GM12878 (cell line): ENCODE data around the gene SLC15A4. TPM values are rescaled to one million over a fixed set of nuclear protein-coding genes. Genes with fewer than 3 reads are reported as not detected.

Experiments
- BRCA1 ChIP-seq: IDR thresholded peaks from 2 replicates; pipeline ENCODE4 v1.6.1; 2011; ENCODE audit warnings: low read depth, low read length, improper control_type of control experiment
- EED ChIP-seq: sonication (generic); IDR thresholded peaks from 2 replicates; pipeline ENCODE4 v1.6.1; 2016; ENCODE audit warnings: antibody characterized with exemption, low read depth
- EP300 ChIP-seq, 2 experiments: fragments of 150-350 bp in 1 of 2; IDR thresholded peaks; 2 replicates each; pipeline ENCODE4 v1.6.1; 2011 to 2012; ENCODE audit warnings: low read depth in 2 of 2, low read length in 2 of 2, borderline replicate concordance in 1 of 2, improper control_type of control experiment in 1 of 2, inconsistent platforms in 1 of 2; ENCODE audit not compliant: control insufficient read depth in 1 of 2
- MTA2 ChIP-seq: fragments of 450-650 bp; IDR thresholded peaks from 2 replicates; pipeline ENCODE4 v1.6.1; 2016; ENCODE audit warnings: low read depth, mild to moderate bottlenecking, moderate library complexity
- MYC ChIP-seq: IDR thresholded peaks from 2 replicates; pipeline ENCODE4 v1.6.1; 2011; ENCODE audit warnings: mild to moderate bottlenecking, low read length, moderate library complexity, inconsistent platforms; ENCODE audit not compliant: insufficient read depth, insufficient replicate concordance, insufficient read length, severe bottlenecking
- NR2C2 ChIP-seq: IDR thresholded peaks from 2 replicates; pipeline ENCODE4 v1.6.1; 2011; ENCODE audit warnings: borderline replicate concordance, low read depth; ENCODE audit not compliant: control insufficient read depth, insufficient read length
- POLR2A ChIP-seq: IDR thresholded peaks from 2 replicates; pipeline ENCODE4 v1.6.1; 2011; ENCODE audit warnings: low read depth, mild to moderate bottlenecking, low read length
- POLR2AphosphoS5 ChIP-seq: IDR thresholded peaks from 2 replicates; pipeline ENCODE4 v1.6.1; 2011; ENCODE audit warnings: mild to moderate bottlenecking, low read length, inconsistent platforms
- POU2F2 ChIP-seq: IDR thresholded peaks from 3 replicates; pipeline ENCODE4 v1.6.1; 2011; ENCODE audit warnings: low read depth, mild to moderate bottlenecking, low read length, borderline replicate concordance
- RB1 ChIP-seq: fragments of 450-650 bp; formaldehyde crosslinking; IDR thresholded peaks from 2 replicates; pipeline ENCODE4 v1.6.1; 2017; ENCODE audit warnings: mild to moderate bottlenecking, borderline replicate concordance
- SMAD5 ChIP-seq: IDR thresholded peaks from 2 replicates; pipeline ENCODE4 v1.6.1; 2016; ENCODE audit warnings: antibody characterized with exemption, low read depth
- SMARCA5 ChIP-seq: fragments of 450-650 bp; IDR thresholded peaks from 2 replicates; pipeline ENCODE4 v1.6.1; 2017; ENCODE audit warnings: mild to moderate bottlenecking
- WRNIP1 ChIP-seq: IDR thresholded peaks from 2 replicates; pipeline ENCODE4 v1.6.1; 2011; ENCODE audit warnings: low read depth, low read length, improper control_type of control experiment, borderline replicate concordance
- polyA plus RNA-seq, 11 experiments: library from polyadenylated mRNA; depleted of rRNA in 4 of 11; unstranded in 6 of 11; stranded (reverse) in 5 of 11; fragments of >200 nt; fragmentation: Nextera tagmentation in 4 of 11; fragmentation: Illumina TruSeq in 1 of 11; extraction: Ambion mirVana in 4 of 11; extraction: Trizol in 1 of 11; gene quantifications; 1 replicate in 1 of 11; 2 replicates in 10 of 11; pipeline versions ENCODE4 v1.2.1 to v1.2.3, GENCODE V29; 2011 to 2016; ENCODE audit warnings: inconsistent platforms in 2 of 11, missing spikeins in 2 of 11, low read depth in 1 of 11
- total RNA-seq, 4 experiments: library from RNA; depleted of rRNA in 3 of 4; stranded (reverse); fragments of >200 nt in 3 of 4; fragmentation: Illumina TruSeq in 1 of 4; extraction: Trizol in 1 of 4; gene quantifications; 2 replicates each; pipeline versions ENCODE4 v1.2.1 to v1.2.3, GENCODE V29; 2013 to 2021
- TF ChIP-seq, protein P1 (sequence below): IDR thresholded peaks from 2 replicates; pipeline ENCODE4 v1.6.1; 2011; ENCODE audit warnings: borderline replicate concordance, low read depth, mild to moderate bottlenecking, moderate library complexity, low read length; ENCODE audit not compliant: insufficient read depth, poor library complexity, severe bottlenecking
- TF ChIP-seq, protein P2 (sequence below): fragments of 450-650 bp; IDR thresholded peaks from 2 replicates; pipeline ENCODE4 v1.6.1; 2018; ENCODE audit warnings: borderline replicate concordance, mild to moderate bottlenecking; ENCODE audit not compliant: partially characterized antibody
- TF ChIP-seq, protein P3 (sequence below): IDR thresholded peaks from 2 replicates; pipeline ENCODE4 v1.6.1; 2011; ENCODE audit warnings: borderline replicate concordance, low read depth, mild to moderate bottlenecking, moderate library complexity, mixed read lengths, low read length; ENCODE audit not compliant: insufficient read depth; ENCODE audit errors: extremely low read length
- TF ChIP-seq, protein P4 (sequence below): IDR thresholded peaks from 2 replicates; pipeline ENCODE4 v1.6.1; 2012; ENCODE audit warnings: low read length, inconsistent platforms
- TF ChIP-seq, protein P5 (sequence below): IDR thresholded peaks from 2 replicates; pipeline ENCODE4 v1.6.1; 2012; ENCODE audit warnings: improper control_type of control experiment, low read depth, low read length; ENCODE audit not compliant: insufficient replicate concordance

SLC15A4 gene
- total and polyA plus RNA-seq, 10 of the 15 experiments (the other 5 are each of a cell fraction or from before 2014, with no cell fraction given), result 12.7 to 257 (median 36.6) TPM

DNA sequence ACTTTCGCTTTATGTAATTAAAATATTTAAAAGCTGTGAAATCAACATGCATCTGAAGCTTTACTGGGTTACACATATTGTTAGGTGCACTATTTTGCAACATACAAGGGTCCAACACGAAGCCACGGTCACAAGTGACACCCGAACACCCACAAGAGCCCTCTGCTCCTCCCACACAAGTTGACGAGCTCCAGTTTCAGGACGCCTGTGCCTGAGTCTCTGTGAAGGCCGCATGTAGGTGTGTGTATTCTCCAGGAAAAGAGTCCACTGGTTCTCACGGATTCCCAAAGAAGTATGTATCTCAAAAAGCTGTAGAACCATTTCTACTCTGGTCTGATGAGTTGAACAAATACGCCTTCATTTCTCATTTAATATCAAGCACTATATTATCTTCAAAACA lies 12.0 kb downstream of the SLC15A4 start (continued):
- TF ChIP-seq, protein P1, sequence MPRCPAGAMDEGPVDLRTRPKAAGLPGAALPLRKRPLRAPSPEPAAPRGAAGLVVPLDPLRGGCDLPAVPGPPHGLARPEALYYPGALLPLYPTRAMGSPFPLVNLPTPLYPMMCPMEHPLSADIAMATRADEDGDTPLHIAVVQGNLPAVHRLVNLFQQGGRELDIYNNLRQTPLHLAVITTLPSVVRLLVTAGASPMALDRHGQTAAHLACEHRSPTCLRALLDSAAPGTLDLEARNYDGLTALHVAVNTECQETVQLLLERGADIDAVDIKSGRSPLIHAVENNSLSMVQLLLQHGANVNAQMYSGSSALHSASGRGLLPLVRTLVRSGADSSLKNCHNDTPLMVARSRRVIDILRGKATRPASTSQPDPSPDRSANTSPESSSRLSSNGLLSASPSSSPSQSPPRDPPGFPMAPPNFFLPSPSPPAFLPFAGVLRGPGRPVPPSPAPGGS, result peak; percentile 57
- peak; percentile 30; the same call in 1 of the 2 replicates for TF ChIP-seq RB1
- no peak for TF ChIP-seq BRCA1
- TF ChIP-seq MTA2, result peak; percentile 32
- no peak for TF ChIP-seq NR2C2
- peak; percentile 76; the same call in 1 of the 2 replicates for TF ChIP-seq POLR2AphosphoS5
- no peak; the same call in 1 of the 2 replicates for TF ChIP-seq EED
- TF ChIP-seq POU2F2, result peak; percentile 63; the same call in 2 of the 3 replicates
- TF ChIP-seq, protein P2, sequence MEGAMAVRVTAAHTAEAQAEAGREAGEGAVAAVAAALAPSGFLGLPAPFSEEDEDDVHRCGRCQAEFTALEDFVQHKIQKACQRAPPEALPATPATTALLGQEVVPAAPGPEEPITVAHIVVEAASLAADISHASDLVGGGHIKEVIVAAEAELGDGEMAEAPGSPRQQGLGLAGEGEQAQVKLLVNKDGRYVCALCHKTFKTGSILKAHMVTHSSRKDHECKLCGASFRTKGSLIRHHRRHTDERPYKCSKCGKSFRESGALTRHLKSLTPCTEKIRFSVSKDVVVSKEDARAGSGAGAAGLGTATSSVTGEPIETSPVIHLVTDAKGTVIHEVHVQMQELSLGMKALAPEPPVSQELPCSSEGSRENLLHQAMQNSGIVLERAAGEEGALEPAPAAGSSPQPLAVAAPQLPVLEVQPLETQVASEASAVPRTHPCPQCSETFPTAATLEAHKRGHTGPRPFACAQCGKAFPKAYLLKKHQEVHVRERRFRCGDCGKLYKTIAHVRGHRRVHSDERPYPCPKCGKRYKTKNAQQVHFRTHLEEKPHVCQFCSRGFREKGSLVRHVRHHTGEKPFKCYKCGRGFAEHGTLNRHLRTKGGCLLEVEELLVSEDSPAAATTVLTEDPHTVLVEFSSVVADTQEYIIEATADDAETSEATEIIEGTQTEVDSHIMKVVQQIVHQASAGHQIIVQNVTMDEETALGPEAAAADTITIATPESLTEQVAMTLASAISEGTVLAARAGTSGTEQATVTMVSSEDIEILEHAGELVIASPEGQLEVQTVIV, result no peak
- TF ChIP-seq, protein P3, sequence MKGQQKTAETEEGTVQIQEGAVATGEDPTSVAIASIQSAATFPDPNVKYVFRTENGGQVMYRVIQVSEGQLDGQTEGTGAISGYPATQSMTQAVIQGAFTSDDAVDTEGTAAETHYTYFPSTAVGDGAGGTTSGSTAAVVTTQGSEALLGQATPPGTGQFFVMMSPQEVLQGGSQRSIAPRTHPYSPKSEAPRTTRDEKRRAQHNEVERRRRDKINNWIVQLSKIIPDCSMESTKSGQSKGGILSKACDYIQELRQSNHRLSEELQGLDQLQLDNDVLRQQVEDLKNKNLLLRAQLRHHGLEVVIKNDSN, result no peak
- TF ChIP-seq MYC, result no peak
- TF ChIP-seq EP300 (IDR thresholded peaks at IDR 0.05; ENCODE audit: borderline replicate concordance in 1 of 2, control insufficient read depth in 1 of 2, low read depth in 2 of 2, low read length in 2 of 2), result no peak; a peak in 1 of 4 replicates
- TF ChIP-seq, protein P4, sequence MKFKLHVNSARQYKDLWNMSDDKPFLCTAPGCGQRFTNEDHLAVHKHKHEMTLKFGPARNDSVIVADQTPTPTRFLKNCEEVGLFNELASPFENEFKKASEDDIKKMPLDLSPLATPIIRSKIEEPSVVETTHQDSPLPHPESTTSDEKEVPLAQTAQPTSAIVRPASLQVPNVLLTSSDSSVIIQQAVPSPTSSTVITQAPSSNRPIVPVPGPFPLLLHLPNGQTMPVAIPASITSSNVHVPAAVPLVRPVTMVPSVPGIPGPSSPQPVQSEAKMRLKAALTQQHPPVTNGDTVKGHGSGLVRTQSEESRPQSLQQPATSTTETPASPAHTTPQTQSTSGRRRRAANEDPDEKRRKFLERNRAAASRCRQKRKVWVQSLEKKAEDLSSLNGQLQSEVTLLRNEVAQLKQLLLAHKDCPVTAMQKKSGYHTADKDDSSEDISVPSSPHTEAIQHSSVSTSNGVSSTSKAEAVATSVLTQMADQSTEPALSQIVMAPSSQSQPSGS, result peak; percentile 24
- 0 out of 2 replicates have a peak, but pooled peaks have one; percentile 23 for TF ChIP-seq WRNIP1
- TF ChIP-seq POLR2A, result peak; percentile 68
- TF ChIP-seq SMARCA5, result peak; percentile 22; the same call in 1 of the 2 replicates
- no peak for TF ChIP-seq SMAD5
- TF ChIP-seq, protein P5, sequence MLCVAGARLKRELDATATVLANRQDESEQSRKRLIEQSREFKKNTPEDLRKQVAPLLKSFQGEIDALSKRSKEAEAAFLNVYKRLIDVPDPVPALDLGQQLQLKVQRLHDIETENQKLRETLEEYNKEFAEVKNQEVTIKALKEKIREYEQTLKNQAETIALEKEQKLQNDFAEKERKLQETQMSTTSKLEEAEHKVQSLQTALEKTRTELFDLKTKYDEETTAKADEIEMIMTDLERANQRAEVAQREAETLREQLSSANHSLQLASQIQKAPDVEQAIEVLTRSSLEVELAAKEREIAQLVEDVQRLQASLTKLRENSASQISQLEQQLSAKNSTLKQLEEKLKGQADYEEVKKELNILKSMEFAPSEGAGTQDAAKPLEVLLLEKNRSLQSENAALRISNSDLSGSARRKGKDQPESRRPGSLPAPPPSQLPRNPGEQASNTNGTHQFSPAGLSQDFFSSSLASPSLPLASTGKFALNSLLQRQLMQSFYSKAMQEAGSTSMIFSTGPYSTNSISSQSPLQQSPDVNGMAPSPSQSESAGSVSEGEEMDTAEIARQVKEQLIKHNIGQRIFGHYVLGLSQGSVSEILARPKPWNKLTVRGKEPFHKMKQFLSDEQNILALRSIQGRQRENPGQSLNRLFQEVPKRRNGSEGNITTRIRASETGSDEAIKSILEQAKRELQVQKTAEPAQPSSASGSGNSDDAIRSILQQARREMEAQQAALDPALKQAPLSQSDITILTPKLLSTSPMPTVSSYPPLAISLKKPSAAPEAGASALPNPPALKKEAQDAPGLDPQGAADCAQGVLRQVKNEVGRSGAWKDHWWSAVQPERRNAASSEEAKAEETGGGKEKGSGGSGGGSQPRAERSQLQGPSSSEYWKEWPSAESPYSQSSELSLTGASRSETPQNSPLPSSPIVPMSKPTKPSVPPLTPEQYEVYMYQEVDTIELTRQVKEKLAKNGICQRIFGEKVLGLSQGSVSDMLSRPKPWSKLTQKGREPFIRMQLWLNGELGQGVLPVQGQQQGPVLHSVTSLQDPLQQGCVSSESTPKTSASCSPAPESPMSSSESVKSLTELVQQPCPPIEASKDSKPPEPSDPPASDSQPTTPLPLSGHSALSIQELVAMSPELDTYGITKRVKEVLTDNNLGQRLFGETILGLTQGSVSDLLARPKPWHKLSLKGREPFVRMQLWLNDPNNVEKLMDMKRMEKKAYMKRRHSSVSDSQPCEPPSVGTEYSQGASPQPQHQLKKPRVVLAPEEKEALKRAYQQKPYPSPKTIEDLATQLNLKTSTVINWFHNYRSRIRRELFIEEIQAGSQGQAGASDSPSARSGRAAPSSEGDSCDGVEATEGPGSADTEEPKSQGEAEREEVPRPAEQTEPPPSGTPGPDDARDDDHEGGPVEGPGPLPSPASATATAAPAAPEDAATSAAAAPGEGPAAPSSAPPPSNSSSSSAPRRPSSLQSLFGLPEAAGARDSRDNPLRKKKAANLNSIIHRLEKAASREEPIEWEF, result peak; percentile 83
